Measurements from ENCODE around the gene GAREM1.

DNA sequence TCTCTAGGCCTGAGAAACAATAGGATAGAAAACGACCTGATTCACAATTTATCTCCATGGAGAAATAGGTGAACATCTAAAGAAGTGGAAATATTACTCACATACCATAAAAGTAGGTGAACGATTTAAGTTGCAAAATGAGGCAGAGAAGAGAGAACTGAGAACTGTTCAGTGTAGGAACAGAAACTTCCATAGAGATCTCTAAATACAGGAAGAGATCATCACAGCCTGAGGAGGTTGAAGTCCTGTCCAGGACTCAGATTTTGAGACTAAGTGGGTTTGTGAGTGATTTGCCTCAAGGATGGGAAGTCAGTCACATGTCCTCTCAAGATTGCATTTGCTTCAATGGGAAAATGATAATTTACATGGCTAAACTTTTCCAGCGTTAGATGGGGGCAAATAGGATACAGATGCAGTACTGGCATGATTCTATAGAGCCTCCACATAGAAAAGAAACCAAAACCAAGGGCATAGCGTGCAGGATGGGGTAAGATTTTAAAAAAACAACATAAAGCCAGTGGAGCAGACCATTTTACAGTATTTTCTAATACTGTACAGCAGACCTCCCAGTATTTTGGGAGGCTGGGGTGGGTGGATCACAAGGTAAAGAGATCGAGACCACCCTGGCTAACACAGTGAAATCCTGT is 212.0 kb downstream of the GAREM1 start:
- no peak for TF ChIP-seq TCF12 (IDR thresholded peaks at IDR 0.05; ENCODE audit: low read depth, low read length)
- no peak for TF ChIP-seq YY1 (IDR thresholded peaks at IDR 0.05; ENCODE audit: low read depth, low read length)

Data from H1 (cell line).